GM18498 (cell line): ENCODE data around the gene POLR2C.
"Not testable (repeated sequence)": the region's sequence is repeated elsewhere in the genome, so short reads cannot be mapped to it uniquely, and the experiment has no call there.

ENCODE experiments used
- ATAC-seq: cut with Tn5 transposase; IDR thresholded peaks from one replicate; pipeline ENCODE4 v1.9.1; 2021; ENCODE audit warnings: mild to moderate bottlenecking, moderate library complexity; ENCODE audit not compliant: unreplicated experiment

The POLR2C gene

DNA sequence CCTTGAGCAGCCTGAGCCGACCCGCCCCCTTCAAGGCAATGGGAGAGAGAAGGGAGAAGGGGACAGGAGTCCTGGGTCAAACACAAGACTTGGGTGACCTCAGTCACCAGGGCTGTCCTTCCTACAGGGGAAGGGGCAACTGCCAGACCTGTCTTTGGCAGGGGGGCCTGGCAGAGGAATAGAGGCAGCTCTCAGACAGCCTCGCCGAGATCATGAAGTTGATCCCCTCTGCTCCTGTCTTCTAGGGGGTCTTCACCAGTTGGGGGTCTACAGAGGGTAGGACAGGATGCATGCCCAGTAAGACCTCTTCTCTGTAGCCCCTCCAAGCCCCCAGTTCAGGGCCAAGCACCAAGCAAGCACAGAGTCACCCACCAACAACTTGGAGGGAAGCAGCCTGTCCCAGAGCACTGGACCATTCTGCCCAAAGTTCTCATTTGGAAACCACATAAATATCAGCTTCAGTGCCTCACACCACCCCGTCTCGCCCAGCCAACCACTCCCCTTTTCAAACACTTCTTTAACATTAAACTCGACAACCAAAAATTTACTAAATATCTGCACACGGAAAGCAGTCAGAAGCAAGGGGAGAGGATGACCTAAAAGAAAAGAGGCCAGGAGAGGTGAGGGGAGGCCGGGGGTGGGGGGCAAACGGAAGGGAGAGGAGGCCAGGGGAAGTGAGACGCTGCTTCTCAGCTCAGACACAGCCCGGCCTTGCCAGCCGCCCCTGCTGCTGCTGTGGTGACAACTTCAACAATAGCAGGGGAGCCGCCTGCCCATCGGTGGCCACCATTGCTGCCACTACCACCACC, 16.1 kb downstream of the POLR2C start:
- ATAC-seq: no peak

DNA sequence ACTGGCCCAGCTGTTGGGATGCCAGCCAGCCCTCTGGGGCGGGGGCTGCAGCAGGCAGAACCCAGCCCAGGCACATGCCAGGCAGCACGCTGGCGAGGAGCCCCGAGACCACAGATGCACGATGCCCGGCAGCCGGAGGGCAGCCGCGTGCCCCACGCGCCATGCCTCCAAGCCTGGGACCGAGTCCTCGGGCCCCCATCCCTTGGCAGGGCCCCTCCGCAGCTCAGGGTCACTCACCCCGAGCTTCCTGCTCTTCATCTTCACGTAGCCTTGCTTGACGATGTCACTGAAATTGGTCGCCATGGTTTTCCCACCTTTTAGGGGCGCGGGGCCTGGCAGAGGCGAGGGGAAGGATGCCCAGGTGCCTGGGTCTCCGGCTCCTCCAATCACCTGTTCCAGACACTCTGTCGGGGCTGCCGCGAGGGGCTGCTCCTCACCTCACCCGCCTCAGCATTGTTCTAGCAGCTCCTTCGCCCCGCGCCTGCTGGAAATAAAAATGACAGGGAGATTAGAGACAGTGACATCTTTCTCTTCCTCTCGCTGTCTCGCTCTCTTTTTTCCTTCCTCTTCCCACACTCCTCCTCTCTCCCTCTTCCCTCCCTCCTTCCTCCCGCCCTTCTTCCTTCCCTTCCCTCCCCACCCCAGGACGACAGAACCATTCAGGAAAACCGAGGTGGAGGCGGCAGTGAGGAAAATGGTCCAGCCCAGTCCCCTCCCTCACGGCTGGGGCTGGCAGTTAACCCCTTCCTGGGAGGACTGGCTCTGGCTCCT, 16.9 kb downstream of the POLR2C start:
- ATAC-seq: no peak

- ATAC-seq: no peak
These were observed 17.7 kb downstream of the POLR2C start for GRCh38 chr16:57479976-57480753.

DNA sequence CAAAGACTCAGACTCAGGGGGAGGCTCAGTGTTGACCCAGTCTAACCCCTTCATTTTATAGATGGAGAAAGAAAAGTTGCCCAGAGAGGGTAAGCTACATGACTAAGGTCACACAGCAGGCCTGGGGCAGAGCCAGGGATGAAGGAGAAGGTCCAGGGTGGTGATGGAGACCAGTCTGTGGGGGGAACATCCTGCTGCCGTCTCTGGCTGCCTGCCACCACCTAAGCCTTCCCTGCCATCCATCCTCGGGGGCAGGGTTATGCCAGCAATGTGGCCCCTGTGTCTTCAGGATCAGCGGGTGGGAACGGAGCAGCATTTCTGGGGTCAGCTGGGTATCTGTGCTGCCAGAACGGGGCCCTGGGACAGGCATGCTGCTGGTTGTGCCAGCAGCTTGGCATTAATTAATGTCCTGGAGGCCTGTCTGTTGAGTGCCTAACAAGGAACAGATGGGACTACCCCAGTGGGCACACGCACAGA, 18.3 kb downstream of the POLR2C start:
- no peak for ATAC-seq

GRCh38 chr16:57481421-57481820, 18.9 kb downstream of the POLR2C start:
- no peak for ATAC-seq

GRCh38 chr16:57482845-57483545, 20.5 kb downstream of the POLR2C start:
- ATAC-seq: no peak

DNA sequence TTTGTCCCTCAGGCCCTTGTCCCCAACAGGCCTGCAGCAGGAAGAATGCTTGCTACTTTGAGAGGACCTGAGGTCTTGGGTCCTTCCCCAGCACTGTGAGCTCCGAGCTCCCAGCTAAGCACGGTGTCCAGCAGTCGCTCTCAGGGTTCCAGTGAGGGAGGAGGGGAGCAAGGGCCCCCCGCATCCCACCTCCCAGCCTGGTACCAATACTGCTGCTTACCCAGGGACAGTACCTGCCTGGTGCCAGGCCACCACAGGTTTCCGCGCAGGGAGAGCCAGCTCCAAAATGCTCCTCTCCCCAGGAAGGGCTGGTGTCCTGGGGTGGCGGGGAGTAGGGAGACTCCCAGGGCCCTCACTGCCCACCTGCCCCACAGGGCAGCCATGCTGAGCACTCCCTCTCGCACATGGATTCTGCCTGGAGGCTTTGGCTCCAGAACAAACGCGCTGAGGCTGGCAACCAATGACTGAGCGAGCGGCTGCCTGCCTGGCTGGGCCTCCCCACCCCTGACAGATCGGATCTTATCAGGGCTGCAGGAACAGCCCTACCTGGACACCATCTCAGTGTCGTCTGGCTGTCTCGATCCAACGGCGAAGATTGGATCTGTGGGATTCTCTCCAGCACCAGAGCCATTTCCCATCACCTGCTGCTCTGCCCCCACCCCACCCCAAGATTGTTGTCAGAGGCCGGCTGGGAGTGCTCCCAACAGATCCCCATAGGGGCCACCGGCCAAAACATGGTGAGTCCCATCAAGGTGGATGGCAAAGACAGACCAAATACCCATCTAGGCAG, 21.4 kb downstream of the POLR2C start:
- ATAC-seq: no peak

- ATAC-seq: no peak
These were observed 22.1 kb downstream of the POLR2C start for GRCh38 chr16:57484515-57485005.

- no peak for ATAC-seq
These were observed 22.8 kb downstream of the POLR2C start for GRCh38 chr16:57485091-57485915.

GRCh38 chr16:57485916-57486857, 23.7 kb downstream of the POLR2C start, which contains the start of gene DOK4:
Gene DOK4 (minus strand): TSS chr16:57486493. CDS start chr16:57479507, 6,986 bp downstream.
- peak; percentile 88 for ATAC-seq

GRCh38 chr16:57486858-57487834, 24.7 kb downstream of the POLR2C start:
- ATAC-seq: no peak

DNA sequence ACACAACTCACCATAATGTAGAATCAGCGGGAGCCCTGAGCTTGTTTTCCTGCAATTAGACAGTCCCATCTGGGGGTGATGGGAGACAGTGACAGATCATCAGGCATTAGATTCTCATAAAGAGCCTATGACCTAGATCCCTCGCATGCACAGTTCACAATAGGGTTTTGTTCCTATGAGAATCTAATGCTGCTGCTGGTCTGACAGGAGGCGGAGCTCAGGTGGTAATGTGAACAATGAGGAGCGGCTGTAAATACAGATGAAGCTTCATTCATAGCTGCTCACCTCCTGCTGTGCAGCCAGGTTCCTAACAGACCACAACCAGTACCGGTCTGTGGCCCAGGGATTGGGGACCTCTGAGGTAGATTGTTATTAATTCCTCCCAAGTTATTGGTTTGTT, 26.8 kb downstream of the POLR2C start:
- ATAC-seq: no peak

DNA sequence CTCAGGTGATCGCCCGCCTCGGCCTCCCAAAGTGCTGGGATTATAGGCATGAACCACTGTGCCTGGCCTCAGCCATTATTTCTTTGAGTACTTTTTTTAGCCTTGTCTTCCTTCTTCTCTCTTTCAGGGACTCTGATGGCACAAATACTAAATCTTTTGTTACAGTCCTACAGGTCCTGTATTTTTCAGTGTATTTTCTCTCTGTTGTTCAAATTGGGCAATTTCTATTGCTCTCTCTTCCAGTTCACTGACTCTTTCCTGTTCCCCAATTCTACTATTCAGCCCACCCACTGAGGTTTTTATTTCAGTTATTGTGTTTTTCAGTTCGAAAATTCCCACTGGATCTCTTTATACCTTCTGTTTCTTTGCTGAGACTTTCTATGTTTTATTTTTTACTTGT, 31.3 kb downstream of the POLR2C start:
- ATAC-seq: no peak

GRCh38 chr16:57497121-57497520, 34.6 kb downstream of the POLR2C start:
- no peak for ATAC-seq

- no peak for ATAC-seq
These were observed 35.6 kb downstream of the POLR2C start for GRCh38 chr16:57498031-57498430.

DNA sequence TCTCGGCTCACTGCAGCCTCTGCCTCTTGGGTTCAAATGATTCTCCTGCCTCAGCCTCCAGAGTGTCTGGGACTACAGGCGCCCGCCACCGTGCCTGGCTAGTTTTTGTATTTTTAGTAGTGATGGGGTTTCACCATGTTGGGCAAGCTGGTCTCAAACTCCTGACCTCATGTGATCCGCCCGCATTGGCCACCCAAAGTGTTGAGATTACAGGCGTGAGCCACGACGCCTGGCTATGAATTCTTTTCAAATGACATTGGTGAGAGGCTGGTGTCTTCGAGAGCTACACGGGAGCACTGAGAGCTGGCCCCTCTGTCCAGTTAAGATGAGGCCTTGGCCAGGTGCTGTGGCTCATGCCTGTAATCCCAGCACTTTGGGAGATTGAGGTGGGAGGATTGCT, 37.5 kb downstream of the POLR2C start:
- not testable (repeated sequence) for ATAC-seq
